Skeletal muscle satellite cell (primary cell): Measurements from ENCODE around the gene TMEM26.
A peak's percentile ranks its signal among the peaks of the same experiment; 100 is the strongest.

ENCODE experiments used
- H3K27me3 ChIP-seq: 2 replicates; pipeline ENCODE4 v1.7.0; 2013; ENCODE audit warnings: low read length; ENCODE audit not compliant: control insufficient read depth, insufficient read depth
- H3K36me3 ChIP-seq: 2 replicates; pipeline ENCODE4 v1.7.0; 2013; ENCODE audit warnings: mild to moderate bottlenecking, control low read depth, low read length; ENCODE audit not compliant: insufficient read depth
- H3K4me1 ChIP-seq: 2 replicates; pipeline ENCODE4 v1.7.0; 2013; ENCODE audit warnings: low read length; ENCODE audit not compliant: control insufficient read depth, insufficient read depth
- H3K4me2 ChIP-seq: 2 replicates; pipeline ENCODE4 v1.7.0; 2013; ENCODE audit warnings: mild to moderate bottlenecking, low read length
- H3K4me3 ChIP-seq: 2 replicates; pipeline ENCODE4 v1.7.0; 2013; ENCODE audit warnings: low read length
- H3K9ac ChIP-seq: 2 replicates; pipeline ENCODE4 v1.7.0; 2013; ENCODE audit warnings: mild to moderate bottlenecking, low read depth, low read length, moderate library complexity
- H3K9me3 ChIP-seq: replicated peaks from 2 replicates; pipeline ENCODE4 v1.7.0; 2013; ENCODE audit warnings: mild to moderate bottlenecking, control low read depth, low read length

The TMEM26 gene

DNA sequence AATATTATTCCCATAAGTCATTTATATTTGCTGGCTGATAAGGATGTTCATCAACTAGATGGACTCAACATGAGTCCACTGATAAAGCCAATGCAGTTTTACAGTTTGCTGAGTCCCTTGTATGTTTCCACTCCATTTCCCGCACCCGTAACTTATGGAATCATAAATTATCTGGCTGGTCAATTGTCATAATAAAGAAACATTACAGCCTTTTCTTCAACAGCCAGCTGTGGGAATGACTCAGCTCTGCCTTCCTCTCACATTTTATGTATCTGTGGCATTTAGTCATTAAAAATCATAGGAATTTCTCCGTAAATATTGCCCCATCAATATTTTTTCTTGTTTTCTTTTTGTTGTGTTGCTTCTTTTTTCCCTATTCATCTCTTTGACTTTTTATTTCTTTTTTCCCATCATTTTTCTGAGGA, 22.3 kb upstream of the TMEM26 start:
- H3K36me3 ChIP-seq: no peaks in the 10 kb centered on the region
- H3K27me3 ChIP-seq: no peaks in the 10 kb centered on the region
- peak overlapping the region; percentile 65 for H3K4me2 ChIP-seq
- no peak overlapping the region for H3K4me3 ChIP-seq
- no peak overlapping the region for H3K9ac ChIP-seq
- no peaks in the 10 kb centered on the region for H3K9me3 ChIP-seq
- H3K4me1 ChIP-seq: peaks cover 25% of the 10 kb centered on the region

DNA sequence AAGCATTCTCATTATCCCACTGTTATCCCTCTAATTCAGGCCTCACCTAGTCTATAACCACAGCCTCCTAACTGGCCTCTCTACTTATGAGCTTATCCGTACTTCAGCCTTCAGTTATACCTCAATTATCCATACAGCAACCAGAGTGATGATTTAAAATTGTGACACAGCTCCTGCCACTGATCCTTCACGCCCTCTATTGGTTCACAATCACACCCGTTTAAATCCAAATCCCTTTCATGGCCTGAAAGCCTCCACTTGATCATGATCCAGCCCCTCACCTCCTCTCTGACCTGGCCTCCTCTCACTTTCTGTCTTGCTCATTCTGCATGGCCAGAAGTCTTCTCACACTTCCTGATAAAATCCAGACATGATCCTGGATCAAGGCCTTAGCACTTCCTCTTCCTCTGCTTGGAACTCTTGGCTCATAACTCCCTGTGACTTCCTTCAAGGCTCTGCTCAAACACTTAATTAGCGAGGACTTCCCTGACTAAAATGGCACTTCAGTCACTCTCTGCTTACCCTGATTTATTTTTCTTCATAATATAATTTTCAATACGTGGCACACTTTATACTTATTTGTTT, 19.0 kb upstream of the TMEM26 start:
- no peaks in the 10 kb centered on the region for H3K27me3 ChIP-seq
- H3K4me2 ChIP-seq: no peak overlapping the region

DNA sequence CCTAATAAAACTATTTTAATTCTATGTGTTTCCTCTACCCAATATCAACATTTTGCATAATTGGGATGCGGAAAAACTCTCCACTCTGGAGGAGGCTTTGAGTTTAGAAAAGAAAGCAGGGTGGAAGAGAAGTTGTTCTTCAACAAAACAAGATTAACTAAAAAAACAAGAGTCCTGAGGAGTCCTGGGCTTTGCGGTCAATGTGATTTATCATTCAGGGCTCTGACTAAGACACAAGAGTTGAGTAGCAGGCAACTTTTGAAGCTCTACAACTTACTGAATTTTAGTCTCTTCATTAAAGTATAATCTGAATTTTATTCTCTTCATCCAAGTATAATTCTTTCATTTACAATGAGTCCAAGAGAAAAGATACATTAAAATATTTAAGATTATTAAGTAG, 18.3 kb upstream of the TMEM26 start:
- no peak overlapping the region for H3K9ac ChIP-seq
- peaks cover 13% of the 10 kb centered on the region for H3K4me1 ChIP-seq
- no peak overlapping the region for H3K4me3 ChIP-seq
- H3K9me3 ChIP-seq: no peaks in the 10 kb centered on the region
- H3K36me3 ChIP-seq: no peaks in the 10 kb centered on the region
- H3K27me3 ChIP-seq: no peaks in the 10 kb centered on the region
- no peak overlapping the region for H3K4me2 ChIP-seq

More for the DNA sequence above, 19.0 kb upstream of the TMEM26 start:
- no peaks in the 10 kb centered on the region for H3K9me3 ChIP-seq
- no peak overlapping the region for H3K9ac ChIP-seq
- H3K4me3 ChIP-seq: no peak overlapping the region
- H3K36me3 ChIP-seq: no peaks in the 10 kb centered on the region
- H3K4me1 ChIP-seq: peaks cover 19% of the 10 kb centered on the region

DNA sequence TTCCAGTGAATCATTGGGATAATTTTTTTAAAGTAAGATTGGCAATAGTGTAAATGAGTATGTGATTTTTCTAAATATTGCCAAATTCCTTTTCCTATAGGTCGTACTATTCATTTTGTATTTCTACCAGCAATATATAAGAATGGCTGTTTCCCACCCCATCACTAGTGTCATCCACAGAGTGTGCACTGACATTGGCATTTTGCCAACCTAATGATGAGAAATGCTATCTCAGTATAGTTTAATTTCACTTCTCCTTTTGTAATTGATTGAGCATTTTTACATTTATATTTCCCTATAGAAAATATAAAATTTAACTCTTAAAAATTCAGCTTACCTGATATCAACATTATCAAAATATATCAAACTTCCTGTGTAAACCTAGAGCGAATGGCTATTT, 17.6 kb upstream of the TMEM26 start:
- H3K27me3 ChIP-seq: no peaks in the 10 kb centered on the region
- no peaks in the 10 kb centered on the region for H3K9me3 ChIP-seq

DNA sequence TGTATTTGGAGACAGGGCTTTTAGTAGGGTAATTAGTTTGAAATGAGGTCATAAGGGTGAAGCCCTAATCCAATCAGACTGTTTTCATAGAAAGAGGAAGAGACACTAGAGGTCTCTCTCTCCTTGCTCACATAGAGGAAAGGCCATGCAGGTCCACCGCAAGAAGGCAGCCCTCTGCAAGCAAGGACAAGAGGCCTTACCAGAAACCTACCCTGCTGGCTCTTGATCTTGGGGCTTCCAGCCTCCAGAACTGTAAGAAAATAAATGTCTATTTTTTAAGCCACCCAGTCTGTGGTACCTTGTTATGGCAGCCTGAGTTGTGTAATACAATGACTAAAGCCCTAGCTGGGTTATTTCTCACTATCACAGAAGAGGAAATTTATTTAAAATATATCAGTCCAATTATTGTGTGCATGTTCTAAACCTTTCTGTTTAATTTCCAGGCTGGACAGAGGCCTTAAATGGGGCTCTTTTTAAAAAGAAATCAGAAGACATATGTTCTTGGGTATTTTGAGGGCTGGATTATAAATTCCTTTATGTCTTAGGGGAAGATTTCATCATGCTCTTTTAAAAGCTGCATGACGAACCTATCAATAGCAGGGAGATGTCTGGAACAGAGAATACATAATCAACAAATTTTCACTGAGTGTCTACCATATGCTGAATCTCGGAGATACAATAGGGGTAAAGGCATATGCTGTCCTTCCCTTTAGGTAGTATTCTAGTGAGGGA, 12.9 kb upstream of the TMEM26 start:
- H3K9me3 ChIP-seq: no peaks in the 10 kb centered on the region
- no peak overlapping the region for H3K4me3 ChIP-seq
- H3K9ac ChIP-seq: no peak overlapping the region
- H3K4me1 ChIP-seq: peaks cover 30% of the 10 kb centered on the region
- H3K4me2 ChIP-seq: no peak overlapping the region
- H3K36me3 ChIP-seq: no peaks in the 10 kb centered on the region
- no peaks in the 10 kb centered on the region for H3K27me3 ChIP-seq

More for the DNA sequence above, 17.6 kb upstream of the TMEM26 start:
- Histone ChIP-seq H3K4me1 (peaks cover 9% of the 10 kb centered on the region), H3K36me3 (no peaks in the 10 kb centered on the region), H3K4me2 (no peak overlapping the region), H3K4me3 (no peak overlapping the region), H3K9ac (no peak overlapping the region)

DNA sequence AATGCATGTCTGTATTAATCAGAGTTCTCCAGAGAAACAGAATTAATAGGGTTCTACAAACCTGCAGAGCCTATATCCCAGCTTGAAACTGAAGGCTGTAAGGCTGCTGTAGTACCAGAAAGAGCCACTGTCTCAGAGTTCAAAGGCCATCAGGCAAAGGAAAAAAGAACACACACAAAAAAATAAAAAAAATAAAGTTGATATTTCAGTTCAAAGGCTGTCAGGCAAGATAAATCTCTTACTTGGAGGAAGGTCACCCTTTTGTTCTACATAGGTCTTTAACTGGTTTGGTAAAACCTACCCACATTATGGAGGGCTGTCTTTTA, 12.0 kb upstream of the TMEM26 start:
- no peak overlapping the region for H3K9ac ChIP-seq
- no peaks in the 10 kb centered on the region for H3K27me3 ChIP-seq
- no peak overlapping the region for H3K4me3 ChIP-seq
- H3K4me2 ChIP-seq: peak overlapping the region; percentile 15
- peaks cover 30% of the 10 kb centered on the region for H3K4me1 ChIP-seq
- H3K9me3 ChIP-seq: no peaks in the 10 kb centered on the region
- H3K36me3 ChIP-seq: no peaks in the 10 kb centered on the region

DNA sequence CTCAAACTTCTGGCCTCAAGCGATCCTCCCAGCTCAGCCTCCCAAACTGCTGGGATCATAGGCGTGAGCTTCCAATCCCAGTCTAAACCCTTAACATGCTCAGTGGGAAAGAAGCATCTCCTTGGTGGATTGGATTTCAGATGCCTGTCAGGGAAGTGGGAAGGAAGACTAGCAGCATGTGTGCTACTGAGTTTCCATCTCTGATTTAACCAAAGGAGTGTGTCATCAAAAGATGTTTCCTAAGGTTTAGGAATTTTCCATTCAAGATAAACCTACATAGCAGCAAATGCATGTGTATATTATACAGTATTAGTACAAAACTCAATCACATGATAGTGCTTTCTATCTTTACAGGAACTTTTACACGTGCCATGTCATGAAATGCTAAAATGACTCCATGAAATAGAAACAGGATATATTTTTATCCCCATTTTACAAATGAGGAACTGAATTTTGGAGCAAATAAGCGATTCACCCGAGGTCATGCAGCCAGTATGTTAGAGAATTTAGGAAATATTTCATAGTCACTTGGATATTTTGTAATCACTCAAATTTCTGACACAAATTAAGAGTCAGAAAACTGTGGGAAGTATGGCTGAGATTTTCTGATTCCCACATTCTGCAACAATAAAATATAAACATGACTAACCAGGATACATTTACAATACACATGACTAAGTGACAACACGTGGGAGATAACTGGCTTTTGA, 11.4 kb upstream of the TMEM26 start:
- H3K4me2 ChIP-seq: peak overlapping the region; percentile 63
- H3K9me3 ChIP-seq: no peaks in the 10 kb centered on the region
- H3K4me3 ChIP-seq: no peak overlapping the region
- no peaks in the 10 kb centered on the region for H3K27me3 ChIP-seq
- peaks cover 35% of the 10 kb centered on the region for H3K4me1 ChIP-seq
- no peaks in the 10 kb centered on the region for H3K36me3 ChIP-seq
- peak overlapping the region; percentile 28 for H3K9ac ChIP-seq

DNA sequence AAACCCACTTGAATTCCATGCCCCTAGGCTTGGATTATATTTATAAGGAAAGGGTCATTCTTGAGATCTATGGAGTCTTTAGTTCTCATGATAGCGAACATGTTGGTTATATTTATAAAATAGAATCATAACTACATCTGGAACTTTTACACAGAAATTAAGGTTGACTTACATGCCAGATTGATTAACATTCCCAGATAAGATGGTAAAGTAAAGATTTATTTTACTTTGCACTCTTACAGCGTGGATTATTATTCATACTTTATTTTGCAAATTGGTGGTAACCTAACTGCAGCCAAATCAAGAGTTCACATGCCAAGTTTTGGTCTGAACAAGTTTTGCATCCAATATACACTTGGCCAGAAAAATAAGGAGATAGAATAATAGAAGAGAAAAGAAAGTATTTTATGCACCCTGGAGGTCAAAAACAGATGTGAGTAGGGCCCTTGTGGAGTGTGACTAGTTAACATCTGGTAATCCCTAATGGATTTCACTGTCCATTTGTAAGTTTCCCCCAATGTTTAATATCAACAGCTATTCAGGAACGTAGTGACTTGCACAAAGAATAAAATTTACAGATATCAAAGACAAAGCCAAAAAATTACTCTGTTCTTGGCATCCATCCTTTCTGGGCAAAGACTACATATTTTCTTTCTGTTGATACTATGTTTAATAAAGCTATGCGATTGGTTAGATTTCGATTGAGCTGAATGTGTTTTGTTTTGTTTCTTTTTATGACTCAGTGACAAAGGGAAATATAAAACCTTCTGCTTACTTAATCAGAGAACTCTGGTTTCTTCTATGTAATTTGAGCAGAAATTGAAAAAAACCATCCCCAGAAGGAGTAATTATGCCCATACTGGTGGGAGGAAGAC, 10.1 kb upstream of the TMEM26 start:
- Histone ChIP-seq H3K4me1 (peaks cover 38% of the 10 kb centered on the region), H3K9me3 (no peaks in the 10 kb centered on the region), H3K27me3 (no peaks in the 10 kb centered on the region), H3K4me2 (peak overlapping the region; percentile 63), H3K36me3 (no peaks in the 10 kb centered on the region), H3K4me3 (peak overlapping the region; percentile 26), H3K9ac (no peak overlapping the region)

DNA sequence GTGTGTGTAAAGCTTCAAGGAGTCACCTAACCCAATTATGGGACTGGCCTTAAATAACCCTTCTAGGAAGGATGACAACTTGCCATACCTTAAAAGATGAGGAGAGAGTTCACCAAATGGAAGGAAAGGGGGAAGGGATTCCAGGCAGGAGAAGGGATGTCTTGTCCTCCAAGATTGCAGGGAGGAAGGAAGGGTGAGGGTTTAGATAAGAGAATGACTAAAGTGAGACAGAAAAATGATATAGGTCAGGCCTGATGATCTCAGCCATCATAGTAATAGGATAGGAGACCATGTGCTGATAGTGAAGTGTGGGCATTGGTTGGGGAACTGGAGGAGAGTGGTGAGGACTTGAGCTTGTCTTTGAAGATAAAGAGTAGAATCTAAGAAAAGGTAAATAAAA, 7.7 kb upstream of the TMEM26 start:
- Histone ChIP-seq H3K4me1 (peaks cover 37% of the 10 kb centered on the region), H3K9ac (no peak overlapping the region), H3K36me3 (no peaks in the 10 kb centered on the region), H3K27me3 (no peaks in the 10 kb centered on the region), H3K4me2 (no peak overlapping the region), H3K4me3 (no peak overlapping the region), H3K9me3 (no peaks in the 10 kb centered on the region)

DNA sequence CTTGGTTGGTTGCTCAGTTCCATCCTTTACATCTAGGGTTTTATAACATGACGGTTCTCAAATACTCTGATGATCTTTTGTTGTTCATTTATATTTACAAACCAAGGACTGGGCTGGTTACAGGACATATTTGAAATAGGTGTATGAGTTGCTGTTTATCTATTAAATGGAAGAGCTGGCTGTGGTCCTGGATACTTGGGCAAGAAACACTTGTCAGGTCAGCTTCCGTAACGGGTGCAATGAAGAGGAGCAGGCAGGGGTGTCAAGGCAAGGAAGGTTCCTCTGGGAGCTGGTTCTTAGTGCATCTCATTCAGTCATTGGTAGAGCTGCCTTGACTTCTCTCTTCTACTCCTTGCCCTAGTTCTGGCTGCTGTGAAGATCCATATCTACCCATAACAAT, 4.8 kb upstream of the TMEM26 start:
- H3K36me3 ChIP-seq: no peaks in the 10 kb centered on the region
- no peaks in the 10 kb centered on the region for H3K27me3 ChIP-seq
- H3K4me2 ChIP-seq: no peak overlapping the region
- no peaks in the 10 kb centered on the region for H3K9me3 ChIP-seq
- H3K9ac ChIP-seq: no peak overlapping the region
- H3K4me3 ChIP-seq: no peak overlapping the region
- H3K4me1 ChIP-seq: peaks cover 15% of the 10 kb centered on the region

DNA sequence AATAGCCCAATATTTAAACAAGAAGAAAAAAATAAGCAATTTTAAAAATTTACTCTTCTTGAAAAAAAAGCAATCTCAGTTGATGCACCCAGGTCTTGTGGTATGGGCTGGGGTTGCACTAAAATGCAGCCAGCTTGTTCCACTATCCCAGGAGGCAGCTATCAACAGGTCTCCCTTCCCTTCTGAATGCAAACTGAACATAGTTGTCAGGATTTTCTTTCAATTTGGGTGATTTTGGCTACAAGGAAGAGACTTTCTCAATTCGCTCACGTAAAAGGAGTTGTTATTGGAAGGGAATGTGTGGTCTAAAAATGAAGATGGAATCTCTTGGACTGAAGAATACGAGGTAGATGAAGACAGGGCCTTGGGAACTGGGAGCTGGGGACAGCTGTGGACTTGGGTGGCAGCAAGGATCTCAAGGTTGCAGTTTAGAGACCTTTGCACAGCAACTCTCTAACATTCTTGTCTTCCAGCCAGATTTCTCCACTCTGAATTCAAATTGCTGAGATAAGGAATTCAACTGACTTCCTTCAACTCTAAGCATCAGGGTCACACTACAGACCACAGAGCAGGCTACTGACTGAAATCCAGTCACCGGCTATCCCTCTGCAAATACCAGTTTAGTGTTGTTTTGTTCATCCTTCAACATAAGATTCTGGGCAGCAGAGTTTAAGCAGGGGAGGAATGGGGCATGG, 3.1 kb upstream of the TMEM26 start:
- H3K9ac ChIP-seq: no peak overlapping the region
- H3K4me2 ChIP-seq: no peak overlapping the region
- no peaks in the 10 kb centered on the region for H3K9me3 ChIP-seq
- no peaks in the 10 kb centered on the region for H3K27me3 ChIP-seq
- H3K36me3 ChIP-seq: no peaks in the 10 kb centered on the region
- no peak overlapping the region for H3K4me3 ChIP-seq
- peaks cover 19% of the 10 kb centered on the region for H3K4me1 ChIP-seq
